Lung (tissue), 12 donors: Measurements from ENCODE around the gene TESMIN. TPM values are rescaled to one million over a fixed set of nuclear protein-coding genes. Genes with fewer than 3 reads are reported as not detected.

Experiments used
- ATAC-seq: fragments of 200-7000 bp; cut with Tn5 transposase; one replicate; pipeline ENCODE4 v1.9.1; 2020; ENCODE audit warnings: moderate number of reproducible peaks; ENCODE audit not compliant: insufficient read depth, low FRiP score
- DNase-seq, 3 donors: peaks; one replicate each; pipeline ENCODE4 v3.0.0-alpha.2; 2013 to 2017
- H3K27ac ChIP-seq, 2 donors: one replicate each; pipeline ENCODE4 v1.5.1; 2013; ENCODE audit warnings: mild to moderate bottlenecking in 2 of 2, moderate library complexity in 2 of 2, control low read depth in 1 of 2, inconsistent platforms in 1 of 2, low read depth in 1 of 2, low read length in 1 of 2
- H3K27me3 ChIP-seq, 3 donors: one replicate each; pipeline ENCODE4 v1.5.1; 2013; ENCODE audit warnings: low read length in 2 of 3; ENCODE audit not compliant: control insufficient read depth in 3 of 3, insufficient read depth in 3 of 3
- H3K36me3 ChIP-seq, 4 donors: one replicate each; pipeline ENCODE4 v1.5.1; 2013; ENCODE audit warnings: low read length in 4 of 4, mild to moderate bottlenecking in 1 of 4, moderate library complexity in 1 of 4; ENCODE audit not compliant: control insufficient read depth in 4 of 4, insufficient read depth in 4 of 4
- H3K4me1 ChIP-seq, 5 donors: one replicate each; pipeline ENCODE4 v1.5.1; 2013; ENCODE audit warnings: low read length in 5 of 5, mild to moderate bottlenecking in 2 of 5, moderate library complexity in 1 of 5; ENCODE audit not compliant: control insufficient read depth in 5 of 5, insufficient read depth in 5 of 5
- H3K4me3 ChIP-seq: one replicate; pipeline ENCODE4 v1.5.1; 2013; ENCODE audit warnings: mild to moderate bottlenecking, control low read depth, moderate library complexity
- H3K9ac ChIP-seq, 2 donors: one replicate each; pipeline ENCODE4 v1.5.1; 2013; ENCODE audit warnings: low read length in 2 of 2, control low read depth in 1 of 2; ENCODE audit not compliant: insufficient read depth in 1 of 2
- H3K9me3 ChIP-seq, 4 donors: one replicate each; pipeline ENCODE4 v1.5.1; 2013; ENCODE audit warnings: low read length in 3 of 4, mild to moderate bottlenecking in 1 of 4, moderate library complexity in 1 of 4; ENCODE audit not compliant: control insufficient read depth in 4 of 4, insufficient read depth in 3 of 4
- WGBS, 2 donors: extraction: QIAGEN DNeasy Blood & Tissue Kit; methylation state at CpG; one replicate each; pipeline ENCODE4 v1.1.7; 2013; 5-methylcytosine and 5-hydroxymethylcytosine counted together
- polyA plus RNA-seq, 2 donors: library from polyadenylated mRNA; stranded (reverse); fragments of 200-250 nt; gene quantifications; one replicate each; pipeline ENCODE4 v1.2.1, GENCODE V29; 2013
- total RNA-seq, 2 donors: library from RNA; depleted of rRNA in 1 of 2; stranded (reverse); fragments of >200 nt in 1 of 2; gene quantifications; one replicate each; pipeline ENCODE4 v1.2.1, GENCODE V29; 2014 to 2021
- TF ChIP-seq, protein P1 (sequence below): IDR thresholded peaks from 2 replicates; pipeline ENCODE4 v1.5.1; 2012; ENCODE audit warnings: mild to moderate bottlenecking; ENCODE audit errors: control extremely low read depth, extremely low read depth
- donor health status: control.
- donor health status: control.
- donor health status: Bipolar disorder and iron deficiency.
- donor health status: healthy.
- donor health status: DM: yes; HTN: yes; CAD: no.

TESMIN gene
- total and polyA plus RNA-seq, 4 donors, result 0.55 to 6.7 (median 1.8) TPM

- WGBS, 2 donors, result 43 to 78% methylated on average over 11 of the region's 11 CpGs
- H3K9me3 ChIP-seq, result no peaks in the 10 kb centered on the region
- TF ChIP-seq, protein P1, sequence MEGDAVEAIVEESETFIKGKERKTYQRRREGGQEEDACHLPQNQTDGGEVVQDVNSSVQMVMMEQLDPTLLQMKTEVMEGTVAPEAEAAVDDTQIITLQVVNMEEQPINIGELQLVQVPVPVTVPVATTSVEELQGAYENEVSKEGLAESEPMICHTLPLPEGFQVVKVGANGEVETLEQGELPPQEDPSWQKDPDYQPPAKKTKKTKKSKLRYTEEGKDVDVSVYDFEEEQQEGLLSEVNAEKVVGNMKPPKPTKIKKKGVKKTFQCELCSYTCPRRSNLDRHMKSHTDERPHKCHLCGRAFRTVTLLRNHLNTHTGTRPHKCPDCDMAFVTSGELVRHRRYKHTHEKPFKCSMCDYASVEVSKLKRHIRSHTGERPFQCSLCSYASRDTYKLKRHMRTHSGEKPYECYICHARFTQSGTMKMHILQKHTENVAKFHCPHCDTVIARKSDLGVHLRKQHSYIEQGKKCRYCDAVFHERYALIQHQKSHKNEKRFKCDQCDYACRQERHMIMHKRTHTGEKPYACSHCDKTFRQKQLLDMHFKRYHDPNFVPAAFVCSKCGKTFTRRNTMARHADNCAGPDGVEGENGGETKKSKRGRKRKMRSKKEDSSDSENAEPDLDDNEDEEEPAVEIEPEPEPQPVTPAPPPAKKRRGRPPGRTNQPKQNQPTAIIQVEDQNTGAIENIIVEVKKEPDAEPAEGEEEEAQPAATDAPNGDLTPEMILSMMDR, result no peak
- H3K27me3 ChIP-seq, result no peaks in the 10 kb centered on the region
- no peak overlapping the region for H3K9ac ChIP-seq
- no peak overlapping the region for H3K27ac ChIP-seq
- DNase-seq, result no peak
- no peaks in the 10 kb centered on the region for H3K4me1 ChIP-seq
- ATAC-seq, result no peak
- peaks cover 5 to 42% (median 24%) of the 10 kb centered on the region in 4 donors for H3K36me3 ChIP-seq
- H3K4me3 ChIP-seq, result no peak overlapping the region
Observed at GRCh38 chr11:68767672-68768071, 16.4 kb upstream of the TESMIN start.

DNA sequence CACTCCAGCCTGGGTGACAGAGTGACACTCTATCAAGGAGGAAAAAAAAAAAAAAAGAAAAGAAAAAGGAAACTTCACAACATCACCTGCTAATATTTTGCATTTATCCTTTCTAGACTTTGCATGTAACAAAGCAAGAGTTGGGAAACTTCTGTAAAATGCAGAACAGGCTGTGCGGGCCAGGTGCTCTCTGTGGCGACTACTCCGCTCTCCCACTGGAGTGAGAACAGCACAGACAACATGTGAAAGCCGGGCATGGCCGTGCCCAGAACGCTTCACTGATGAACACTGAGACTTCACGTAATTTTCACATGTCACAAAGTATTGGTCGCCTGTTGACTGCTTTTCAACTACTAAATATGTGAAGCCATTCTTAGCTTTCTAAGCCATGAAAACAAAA, 15.5 kb upstream of the TESMIN start:
- no peak for ATAC-seq
- H3K36me3 ChIP-seq, result peaks cover 0 to 42% (median 18%) of the 10 kb centered on the region in 4 donors
- WGBS, 2 donors, result 81 to 89% methylated on average over 8 of the region's 8 CpGs

DNA sequence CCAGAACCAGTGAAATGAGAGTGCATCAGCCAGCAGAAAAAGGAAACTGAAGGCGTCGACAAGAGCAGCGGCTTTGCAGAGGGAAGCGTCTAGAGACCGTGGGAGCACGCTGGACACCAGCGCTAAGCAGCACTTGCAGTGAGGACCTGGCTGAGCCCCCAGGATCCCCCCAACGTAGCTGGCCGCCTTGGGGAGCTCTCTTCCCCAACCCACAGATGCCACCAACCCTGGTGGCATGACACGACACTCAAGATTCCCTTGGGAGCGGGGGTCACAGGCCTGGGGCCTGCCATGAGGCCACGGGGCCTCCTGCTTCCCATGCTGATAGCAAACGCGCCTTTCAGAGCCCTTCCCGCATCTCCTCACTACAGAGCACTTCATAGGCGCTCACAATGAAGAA, 13.4 kb upstream of the TESMIN start:
- Histone ChIP-seq H3K27ac (no peak overlapping the region), H3K36me3 (peaks cover 5 to 37% (median 14%) of the 10 kb centered on the region in 4 donors), H3K4me3 (no peak overlapping the region), H3K9ac (no peak overlapping the region), H3K9me3 (no peaks in the 10 kb centered on the region), H3K4me1 (no peaks in the 10 kb centered on the region), H3K27me3 (no peaks in the 10 kb centered on the region)
- WGBS, 2 donors, result 87 to 88% methylated on average over 16 of the region's 16 CpGs
- DNase-seq (no peak), ATAC-seq (no peak)
- TF ChIP-seq, protein P1, result no peak

More for the DNA sequence above, 15.5 kb upstream of the TESMIN start:
- Histone ChIP-seq H3K4me3 (no peak overlapping the region), H3K27me3 (no peaks in the 10 kb centered on the region), H3K27ac (no peak overlapping the region), H3K9ac (no peak overlapping the region), H3K9me3 (no peaks in the 10 kb centered on the region), H3K4me1 (no peaks in the 10 kb centered on the region)
- TF ChIP-seq, protein P1, result no peak
- DNase-seq, result no peak
